DMS79 treated with DMSO at 0.1 percent for 48 hours (cell line): ENCODE measurements around the gene SH3RF2.
A peak's percentile ranks its signal among the peaks of the same experiment; 100 is the strongest.
"Not testable (repeated sequence)": the region's sequence is repeated elsewhere in the genome, so short reads cannot be mapped to it uniquely, and the experiment has no call there.

Experiments
- DNase-seq: peaks from one replicate; lab custom pipeline; 2025; lab: John Stamatoyannopoulos, UW

Gene SH3RF2

DNA sequence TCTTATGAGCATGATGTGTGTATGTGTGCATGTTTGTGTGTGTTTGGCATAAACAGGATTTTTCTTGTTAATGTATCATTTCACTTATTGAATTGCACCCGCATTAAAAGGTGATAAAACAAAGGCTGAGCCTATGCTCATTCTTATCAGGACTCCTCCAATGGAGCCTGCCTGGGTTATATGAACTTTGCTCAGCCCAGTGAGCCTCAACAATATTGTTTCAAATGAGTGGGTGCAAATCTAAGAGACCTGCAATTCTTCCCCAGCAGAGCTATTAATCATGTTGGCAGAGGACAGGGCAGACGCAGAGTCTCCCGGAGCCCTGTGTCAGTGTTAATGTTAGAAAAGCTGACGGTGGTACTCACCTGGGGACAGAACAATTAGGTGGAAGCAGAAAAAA lies 71.6 kb downstream of the SH3RF2 start:
- no peak for DNase-seq

GRCh38 chr5:146009020-146009419 lies 72.6 kb downstream of the SH3RF2 start:
- no peak for DNase-seq

DNA sequence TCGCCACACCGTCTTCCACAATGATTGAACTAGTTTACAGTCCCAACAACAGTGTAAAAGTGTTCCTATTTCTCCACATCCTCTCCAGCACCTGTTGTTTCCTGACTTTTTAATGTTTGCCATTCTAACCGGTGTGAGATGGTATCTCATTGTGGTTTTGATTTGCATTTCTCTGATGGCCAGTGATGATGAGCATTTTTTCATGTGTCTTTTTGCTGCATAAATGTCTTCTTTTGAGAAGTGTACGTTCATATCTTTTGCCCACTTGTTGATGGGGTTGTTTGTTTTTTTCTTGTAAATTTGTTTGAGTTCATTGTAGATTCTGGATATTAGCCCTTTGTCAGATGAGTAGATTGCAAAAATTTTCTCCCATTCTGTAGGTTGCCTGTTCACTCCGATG lies 74.1 kb downstream of the SH3RF2 start:
- DNase-seq, result not testable (repeated sequence)

DNA sequence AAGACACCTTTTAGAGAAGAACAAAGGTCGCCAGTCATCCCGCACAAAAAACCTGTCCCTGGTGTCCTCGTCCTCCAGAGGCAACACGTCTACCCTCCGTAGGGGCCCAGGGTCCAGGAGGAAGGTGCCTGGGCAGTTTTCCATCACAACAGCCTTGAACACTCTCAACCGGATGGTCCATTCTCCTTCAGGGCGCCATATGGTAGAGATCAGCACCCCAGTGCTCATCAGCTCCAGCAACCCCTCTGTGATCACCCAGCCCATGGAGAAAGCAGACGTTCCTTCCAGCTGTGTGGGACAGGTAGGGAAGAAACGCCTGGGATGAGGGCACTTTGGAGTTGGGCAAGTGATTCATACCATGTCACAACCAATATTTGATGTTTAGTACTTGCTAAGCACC lies 77.4 kb downstream of the SH3RF2 start:
- DNase-seq, result no peak

GRCh38 chr5:146015001-146015400 lies 78.6 kb downstream of the SH3RF2 start:
- no peak for DNase-seq

DNA sequence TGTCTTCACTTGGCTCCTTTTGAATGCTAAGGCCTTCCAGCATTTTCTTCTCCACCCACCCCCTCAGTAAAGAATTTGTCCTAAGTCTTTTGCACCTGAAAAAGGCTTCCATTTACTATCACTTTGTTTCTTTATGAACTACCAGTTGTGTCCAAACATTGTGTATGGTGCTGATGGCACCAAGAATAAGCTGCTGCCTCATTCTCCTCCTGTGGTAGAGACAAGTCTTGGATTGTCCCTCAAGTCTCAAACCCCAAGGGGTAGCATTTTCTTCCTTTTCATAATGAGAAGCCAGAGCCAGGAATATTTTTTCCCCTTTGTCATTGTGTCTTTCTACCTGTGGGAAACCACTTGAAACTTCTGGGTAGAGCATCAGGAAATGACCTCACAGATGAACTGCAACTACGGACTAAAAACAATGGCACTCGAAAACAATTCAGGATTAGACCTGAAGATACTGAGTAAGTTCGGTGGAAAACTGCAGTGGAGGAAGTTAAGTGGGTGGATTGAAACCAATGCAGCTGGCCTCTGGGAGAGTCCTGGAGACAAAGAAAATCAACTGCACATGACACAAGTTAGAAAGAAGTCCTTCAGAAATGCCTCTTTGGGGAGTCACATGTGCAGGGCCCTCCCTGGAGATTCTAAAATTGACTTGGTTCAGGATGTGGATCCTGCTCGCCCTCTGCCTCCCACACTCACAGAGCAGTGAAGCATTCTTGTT lies 80.5 kb downstream of the SH3RF2 start:
- no peak for DNase-seq

- DNase-seq, result no peak
Observed at GRCh38 chr5:146018514-146019375, 82.4 kb downstream of the SH3RF2 start.

DNA sequence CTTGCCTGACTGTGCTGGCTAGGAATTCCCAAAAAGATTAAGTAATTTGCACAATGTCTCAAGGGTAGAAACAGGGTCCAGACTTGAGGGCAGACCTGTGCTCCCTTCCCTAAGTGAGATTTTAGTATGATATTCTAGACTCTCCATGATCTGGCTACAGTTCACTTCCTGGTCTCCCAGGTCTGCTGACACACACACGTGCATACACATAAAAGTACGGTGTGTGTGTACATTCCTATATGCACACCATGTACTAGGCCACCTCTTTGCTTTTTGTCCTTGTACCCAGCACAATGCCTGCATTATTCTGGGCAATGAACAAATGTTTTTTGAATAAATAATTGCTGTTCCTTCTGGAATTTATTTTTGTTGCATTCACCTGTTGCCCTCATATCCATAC lies 83.7 kb downstream of the SH3RF2 start:
- no peak for DNase-seq

GRCh38 chr5:146024034-146024433 lies 87.7 kb downstream of the SH3RF2 start:
- no peak for DNase-seq

DNA sequence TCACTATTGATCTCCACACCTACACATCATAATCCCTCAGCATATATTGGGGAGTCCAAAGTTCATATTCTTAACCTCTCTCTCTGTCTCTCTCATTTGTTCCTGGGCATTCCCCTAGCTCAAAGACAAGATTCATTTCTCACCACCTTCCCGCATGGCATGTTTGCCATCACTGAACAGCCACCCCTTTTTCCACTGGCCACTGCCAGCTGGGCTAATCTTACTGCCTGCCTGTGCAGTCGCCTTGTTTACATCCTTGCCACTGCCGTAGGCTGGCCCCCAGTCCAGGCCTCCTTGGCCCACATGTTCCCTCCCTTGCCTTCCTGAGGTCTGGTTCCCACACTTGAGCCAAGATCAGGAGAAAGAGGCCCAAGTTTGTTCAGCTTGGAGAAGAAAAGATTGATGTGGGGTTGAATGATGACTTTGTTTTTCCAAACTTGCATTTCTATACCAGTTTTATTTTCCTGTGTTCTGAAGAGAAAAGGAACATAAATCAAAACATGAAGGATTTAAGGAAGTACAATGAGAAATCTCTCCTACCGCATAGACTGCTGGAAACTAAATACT lies 88.8 kb downstream of the SH3RF2 start:
- no peak for DNase-seq

DNA sequence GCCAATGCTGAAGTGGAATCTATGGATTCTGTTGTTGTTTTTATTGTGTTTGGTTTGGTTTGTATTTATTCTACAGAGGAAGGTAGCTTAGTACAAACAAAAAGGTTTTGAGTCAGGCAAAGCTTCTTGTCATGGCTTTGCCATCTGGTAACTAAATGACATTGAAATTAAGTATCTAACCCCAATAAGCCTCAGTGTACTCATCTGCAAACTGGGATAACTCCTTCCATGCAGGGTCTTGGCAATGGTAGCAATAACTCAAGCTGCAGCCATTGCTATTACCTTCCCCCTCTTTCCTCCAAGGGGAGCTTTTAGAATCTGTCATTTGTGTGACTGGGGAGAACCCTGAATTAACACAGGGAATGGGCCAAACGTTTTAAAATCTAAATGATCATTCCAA lies 89.3 kb downstream of the SH3RF2 start:
- no peak for DNase-seq

DNA sequence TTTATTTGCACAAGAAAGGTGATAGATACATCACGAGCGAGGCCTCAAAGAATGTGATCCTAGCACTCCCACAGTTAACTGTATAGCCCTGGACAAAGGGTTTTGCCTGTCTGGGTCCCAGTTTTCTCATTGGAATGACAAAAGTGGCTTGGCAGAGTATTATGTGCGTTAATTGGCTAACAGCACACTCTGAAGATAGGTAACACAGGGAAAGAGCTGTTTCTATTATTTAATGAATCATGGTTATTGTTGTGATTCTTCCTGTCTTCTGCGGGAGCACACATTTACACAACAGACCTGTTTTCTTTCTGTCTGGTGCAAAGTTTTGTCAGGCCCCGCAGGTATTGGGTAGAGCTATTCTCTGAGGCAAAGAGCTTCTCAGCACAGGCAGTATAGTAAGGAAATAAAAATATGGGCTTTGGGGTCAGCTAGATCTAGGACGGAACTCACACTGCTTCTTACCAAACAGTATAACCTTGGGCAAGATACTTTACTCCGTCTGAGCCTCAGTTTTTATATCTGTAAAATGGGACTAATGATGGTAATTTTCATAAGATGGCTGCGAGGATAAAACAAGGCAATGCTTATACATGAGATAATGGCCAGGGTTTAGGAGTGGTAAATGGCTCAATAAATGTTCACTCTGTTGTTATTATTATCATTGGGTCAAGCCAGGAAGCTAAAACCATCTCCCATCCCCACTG lies 90.1 kb downstream of the SH3RF2 start:
- DNase-seq, result no peak

DNA sequence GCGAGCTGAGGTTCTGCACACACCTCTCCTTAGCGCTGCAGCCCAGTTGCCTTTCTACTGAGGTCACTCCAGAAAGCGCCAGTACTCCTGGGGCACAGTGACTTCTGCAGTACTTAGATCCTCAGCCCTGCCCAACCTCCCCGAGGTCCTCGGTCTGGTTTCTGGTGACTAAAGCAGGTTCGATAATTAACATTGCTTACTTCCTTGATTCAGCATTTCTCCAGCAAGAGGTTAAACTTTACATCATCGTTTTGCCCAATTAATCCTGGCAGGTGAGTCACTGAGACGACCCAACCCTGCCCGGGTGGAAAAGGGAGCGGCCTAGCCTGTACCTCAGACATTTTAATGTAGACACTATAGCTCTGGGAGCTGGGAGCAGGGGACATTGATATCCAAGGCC lies 91.4 kb downstream of the SH3RF2 start:
- peak; percentile 1 for DNase-seq

- DNase-seq, result no peak
Observed at GRCh38 chr5:146032911-146033310, 96.5 kb downstream of the SH3RF2 start.

DNA sequence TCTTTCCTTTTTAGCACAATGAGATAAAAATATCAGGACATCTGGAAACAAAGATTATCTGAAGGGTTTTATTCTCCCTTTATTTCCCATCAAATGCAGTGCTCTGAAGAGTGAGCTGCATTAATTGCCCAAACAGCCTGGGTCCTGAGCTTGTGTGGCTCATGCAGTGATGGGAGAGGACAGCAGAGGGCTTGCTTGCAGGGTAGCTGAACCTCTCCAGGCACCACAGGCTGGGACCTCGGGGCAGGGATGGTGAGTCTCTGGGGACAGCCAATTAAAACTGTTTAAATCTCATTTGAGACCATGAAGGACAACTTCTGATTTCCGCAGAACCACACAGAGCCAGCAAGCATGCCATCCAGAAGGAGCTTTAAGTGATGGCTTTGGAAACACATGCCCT lies 97.7 kb downstream of the SH3RF2 start:
- no peak for DNase-seq

DNA sequence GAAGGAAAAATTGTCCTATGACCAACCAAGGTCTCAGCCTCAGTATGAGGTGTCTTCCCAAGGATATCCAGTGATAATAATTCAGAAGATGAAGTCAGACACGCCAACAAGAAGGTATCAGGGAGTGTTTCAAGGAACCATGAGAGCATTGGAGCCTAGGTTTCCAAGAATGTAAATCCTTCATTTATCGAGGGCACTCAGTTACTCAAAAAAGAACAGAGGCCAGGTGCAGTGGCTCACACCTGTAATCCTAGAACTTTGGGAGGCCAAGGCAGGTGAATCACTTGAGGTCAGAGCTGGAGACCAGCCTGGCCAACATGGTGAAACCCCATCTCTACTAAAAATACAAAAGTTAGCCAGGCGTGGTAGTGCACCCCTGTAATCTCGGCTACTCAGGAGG lies 98.2 kb downstream of the SH3RF2 start:
- no peak for DNase-seq

DNA sequence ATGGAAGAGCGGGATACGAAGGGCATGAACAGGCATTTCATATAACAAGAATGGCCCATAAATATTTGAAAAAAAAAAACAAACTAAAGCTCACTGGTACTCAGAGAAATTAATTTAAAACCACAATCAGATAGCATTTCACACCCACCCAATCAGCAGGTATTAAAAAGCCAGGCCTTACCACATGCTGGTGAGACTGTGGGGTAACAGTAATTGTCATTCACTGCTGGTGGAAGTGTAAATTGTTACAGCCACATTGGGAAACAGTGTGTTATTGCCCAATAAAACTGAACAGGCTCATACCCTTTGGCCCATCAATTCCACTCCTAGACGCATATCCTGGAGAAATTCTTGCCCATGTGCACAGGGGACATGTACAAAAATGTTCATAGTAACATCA lies 103.0 kb downstream of the SH3RF2 start:
- DNase-seq, result no peak

DNA sequence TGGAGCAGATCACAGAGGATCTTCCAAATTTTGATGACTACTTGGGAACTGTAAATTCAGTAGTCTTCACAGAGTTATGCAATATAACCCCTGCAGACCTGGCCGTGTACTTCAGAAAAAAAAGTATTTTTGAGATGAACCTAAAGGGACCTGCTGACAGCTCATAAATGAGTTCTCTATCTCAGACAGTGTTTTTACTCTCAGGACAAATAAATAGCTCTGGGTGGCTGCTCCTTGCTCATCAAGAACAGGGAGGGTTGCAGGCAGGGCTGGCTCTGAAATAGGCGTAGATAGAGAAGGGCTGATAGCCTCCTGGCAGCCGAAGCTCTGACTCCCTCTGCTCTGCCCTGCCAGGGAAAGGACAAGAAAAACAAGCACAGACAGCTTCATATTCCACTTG lies 104.1 kb downstream of the SH3RF2 start:
- DNase-seq, result no peak

DNA sequence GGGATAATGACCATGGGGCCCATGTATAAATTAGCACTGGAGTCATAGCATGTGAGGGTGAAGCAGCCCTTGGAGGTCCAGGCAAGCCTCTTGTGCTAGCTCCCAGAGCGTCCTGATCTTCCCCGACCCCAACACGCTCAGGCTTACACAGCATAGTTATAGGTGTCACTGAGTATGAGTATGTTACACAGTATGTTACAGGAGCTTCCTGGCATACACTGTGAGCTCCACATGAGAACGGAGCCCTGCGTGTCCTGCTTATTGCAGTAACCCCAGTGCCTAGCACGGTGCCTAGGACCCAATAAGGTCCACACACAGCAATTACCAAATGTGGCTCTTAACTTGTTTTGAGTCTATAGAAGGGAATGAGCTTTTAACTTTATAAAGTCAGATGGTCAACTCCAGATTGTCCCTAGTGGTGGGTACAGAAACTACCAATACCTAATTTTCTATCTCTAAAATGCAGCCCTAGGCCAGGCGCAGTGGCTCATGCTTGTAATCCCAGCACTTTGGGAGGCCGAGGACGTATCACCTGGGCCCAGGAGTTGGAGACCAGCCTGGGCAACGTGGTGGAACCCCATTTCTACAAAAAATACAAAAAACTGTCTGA lies 104.9 kb downstream of the SH3RF2 start:
- DNase-seq, result no peak

DNA sequence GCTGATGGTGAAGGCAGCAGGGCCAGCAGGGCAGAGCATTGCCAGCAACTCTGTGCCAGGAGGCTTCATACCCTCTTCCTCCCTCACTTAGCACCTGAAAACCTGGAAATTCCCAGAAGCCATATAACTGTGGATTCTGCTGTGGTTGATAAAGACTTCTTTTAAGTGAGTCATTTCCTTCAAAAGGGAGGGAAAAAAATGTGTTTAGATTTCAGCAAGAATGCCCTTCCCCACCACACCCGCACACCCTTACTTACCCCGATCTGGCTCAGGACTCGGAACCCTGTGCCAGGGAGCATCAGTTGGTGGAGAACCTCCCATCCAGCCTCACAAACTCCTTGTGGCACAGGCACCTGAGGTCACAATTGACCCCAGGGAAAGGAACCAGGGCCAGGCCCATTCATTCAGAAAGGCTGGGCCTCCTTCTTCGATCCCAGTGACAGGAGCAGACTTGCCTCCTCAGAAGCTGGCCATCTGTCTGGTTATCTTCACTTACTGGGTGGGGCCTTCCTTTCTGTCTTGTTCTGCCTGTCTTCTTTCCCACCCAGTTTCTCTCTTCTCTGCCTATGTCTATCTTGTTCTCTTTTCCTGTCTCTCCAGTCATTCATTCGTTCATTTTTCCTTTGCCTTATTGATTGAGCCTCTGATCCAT lies 106.4 kb downstream of the SH3RF2 start:
- DNase-seq, result no peak

- no peak for DNase-seq
Observed at GRCh38 chr5:146043722-146044121, 107.3 kb downstream of the SH3RF2 start.

GRCh38 chr5:146047396-146047795 lies 111.0 kb downstream of the SH3RF2 start:
- no peak for DNase-seq
